Spleen (tissue), 11 donors: ENCODE results near the gene WDFY4. TPM values are rescaled to one million over a fixed set of nuclear protein-coding genes. Genes with fewer than 3 reads are reported as not detected.

Experiments
- DNase-seq: peaks from one replicate; pipeline ENCODE4 v3.0.0-alpha.2; 2020
- H3K27ac ChIP-seq, 8 donors: fragments of 200-600 bp; sonication (generic) in 7 of 8; 1 replicate in 4 of 8; 2 replicates in 4 of 8; pipeline versions ENCODE4 v1.5.0 to v1.8.0; 2016 to 2021; ENCODE audit warnings: inconsistent platforms in 4 of 8, mild to moderate bottlenecking in 4 of 8, moderate library complexity in 1 of 8
- H3K27me3 ChIP-seq, 7 donors: fragments of 200-600 bp; sonication (generic) in 6 of 7; replicated peaks in 1 of 7; 1 replicate in 4 of 7; 2 replicates in 3 of 7; pipeline versions ENCODE4 v1.5.0 to v1.8.0; 2016 to 2021; ENCODE audit warnings: inconsistent platforms in 3 of 7, mild to moderate bottlenecking in 1 of 7
- H3K36me3 ChIP-seq, 6 donors: fragments of 200-600 bp; sonication (generic) in 5 of 6; 1 replicate in 4 of 6; 2 replicates in 2 of 6; pipeline versions ENCODE4 v1.5.0 to v1.8.0; 2016 to 2021; ENCODE audit warnings: inconsistent platforms in 2 of 6
- H3K4me1 ChIP-seq, 6 donors: fragments of 200-600 bp; sonication (generic) in 5 of 6; 1 replicate in 3 of 6; 2 replicates in 3 of 6; pipeline versions ENCODE4 v1.5.0 to v1.8.0; 2016 to 2021; ENCODE audit warnings: inconsistent platforms in 3 of 6
- H3K4me3 ChIP-seq, 8 donors: fragments of 200-600 bp; sonication (generic) in 7 of 8; 1 replicate in 4 of 8; 2 replicates in 4 of 8; pipeline versions ENCODE4 v1.5.0 to v1.8.0; 2016 to 2021; ENCODE audit warnings: inconsistent platforms in 4 of 8, mild to moderate bottlenecking in 4 of 8, moderate library complexity in 2 of 8
- H3K9me3 ChIP-seq, 8 donors: fragments of 200-600 bp; sonication (generic) in 7 of 8; 1 replicate in 4 of 8; 2 replicates in 4 of 8; pipeline versions ENCODE4 v1.5.0 to v1.8.0; 2016 to 2021; ENCODE audit warnings: inconsistent platforms in 4 of 8
- CTCF ChIP-seq, 11 experiments: fragments of 200-600 bp in 7 of 11; fragments of 450-650 bp in 4 of 11; sonication (generic) in 4 of 11; IDR thresholded peaks in 8 of 11; conservative IDR thresholded peaks in 3 of 11; 1 replicate in 7 of 11; 2 replicates in 4 of 11; pipeline versions ENCODE4 v1.4.0 to v1.8.0; 2016 to 2021; ENCODE audit warnings: antibody characterized with exemption in 11 of 11, inconsistent platforms in 4 of 11, mild to moderate bottlenecking in 1 of 11
- POLR2A ChIP-seq, 3 donors: fragments of 450-650 bp; IDR thresholded peaks; one replicate each; pipeline ENCODE4 v1.5.1; 2017; ENCODE audit warnings: antibody characterized with exemption in 3 of 3, mild to moderate bottlenecking in 1 of 3
- POLR2AphosphoS5 ChIP-seq, 3 donors: sonication (generic); formaldehyde crosslinking; IDR thresholded peaks; one replicate each; pipeline ENCODE4 v1.5.1; 2017; ENCODE audit warnings: antibody characterized with exemption in 3 of 3
- WGBS, 5 donors: extraction: QIAGEN DNeasy Blood & Tissue Kit in 3 of 5; methylation state at CpG; one replicate each; pipeline versions ENCODE4 v1.1.5 to v1.1.7; 2013 to 2018; 5-methylcytosine and 5-hydroxymethylcytosine counted together
- intact Hi-C: fragments of 100-400 bp; cut with DNase I; formaldehyde crosslinking; loops from one replicate; pipeline ENCODE4 v1.15.0; 2023; ENCODE audit warnings: low total_unique reads
- polyA plus RNA-seq, 3 donors: library from polyadenylated mRNA; stranded (reverse); fragments of 200-250 nt; gene quantifications; one replicate each; pipeline ENCODE4 v1.2.1, GENCODE V29; 2013
- total RNA-seq, 7 donors: library from RNA; depleted of rRNA in 3 of 7; stranded (reverse); fragments of >200 nt in 3 of 7; fragmentation: NEBNext Ultra II Directional in 4 of 7; extraction: Animal tissue kit (Norgen Biotek cat#: 25700) in 4 of 7; gene quantifications; one replicate each; pipeline versions ENCODE4 v1.1.0 to v1.2.1, GENCODE V29; 2016 to 2021
- donor health status: healthy with polysubstance abuse.
- donor health status: DM: no; HTN: no; CAD: no; lungs with moderate emphysema.
- donor health status: DM: no; HTN: no; CAD: no.
- donor health status: Bipolar disorder and iron deficiency.
- donor health status: healthy.
- donor health status: DM: no; HTN: no; CAD: no.
- donor health status: DM: yes; HTN: yes; CAD: no.

Gene WDFY4
- total and polyA plus RNA-seq, 10 donors, result 31.7 to 120 (median 88.9) TPM

DNA sequence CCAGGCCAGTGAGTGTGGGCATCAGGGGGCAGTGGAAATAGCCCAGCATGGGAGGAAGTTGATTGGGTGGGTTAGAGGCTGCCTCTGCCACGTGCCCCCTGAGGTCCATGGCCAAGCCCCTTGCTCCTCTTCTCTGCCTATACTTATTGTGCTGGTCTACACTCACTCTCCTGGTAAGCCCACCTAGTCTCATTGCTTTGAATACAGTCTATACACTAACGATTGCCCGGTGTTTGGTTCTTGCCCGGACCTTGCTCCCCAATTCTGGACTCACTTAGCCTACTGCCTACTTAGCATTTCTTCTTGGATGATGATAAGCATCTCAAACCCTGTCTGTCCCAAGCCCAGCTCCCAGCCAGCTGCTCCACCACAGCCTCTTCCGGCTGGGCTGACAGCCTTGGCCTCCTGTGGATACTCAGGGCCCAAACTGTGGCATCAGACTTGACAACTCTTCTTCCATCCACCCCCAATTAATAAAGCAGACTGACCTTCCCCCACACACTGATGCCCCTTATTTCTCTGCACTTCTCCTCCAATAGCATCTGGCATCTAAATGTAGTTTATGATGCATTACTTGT lies 244.8 kb downstream of the WDFY4 start:
- H3K4me1 ChIP-seq, result no peaks in the 10 kb centered on the region
- no peaks in the 10 kb centered on the region for H3K9me3 ChIP-seq
- 72 to 82% (median 75%) methylated on average over 5 of the region's 5 CpGs for WGBS, 5 donors
- intact Hi-C loops, result no loop called here
- TF ChIP-seq CTCF (IDR thresholded peaks at IDR 0.05 in 8 of 11, conservative IDR thresholded peaks at IDR 0.05 in 3 of 11) (no peak), POLR2AphosphoS5 (IDR thresholded peaks at IDR 0.05) (no peak)
- H3K27ac ChIP-seq, result no peak overlapping the region
- H3K4me3 ChIP-seq, result no peak overlapping the region
- H3K27me3 ChIP-seq, result no peaks in the 10 kb centered on the region
- no peak for DNase-seq
- H3K36me3 ChIP-seq, result peaks cover 0 to 42% (median 0%) of the 10 kb centered on the region in 6 donors

DNA sequence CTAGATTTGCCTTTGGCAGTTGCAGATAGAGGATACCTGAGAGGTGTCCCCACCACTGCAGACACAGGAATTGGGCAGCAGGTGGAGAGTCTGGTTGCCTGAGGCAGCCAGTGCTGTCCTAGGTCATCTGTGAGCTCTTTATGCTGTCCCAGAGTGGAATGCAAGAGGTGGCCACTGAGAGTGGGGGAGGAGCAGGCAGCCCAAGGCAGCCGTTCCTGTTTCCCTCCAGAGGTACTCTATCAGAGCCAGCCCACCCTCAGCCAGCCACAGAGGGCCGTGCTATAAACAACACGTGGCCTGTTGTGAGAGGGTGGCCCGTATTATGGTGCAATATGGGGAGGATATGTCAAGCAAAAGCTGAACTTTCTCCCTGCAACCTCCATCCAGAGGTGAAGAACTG lies 246.5 kb downstream of the WDFY4 start:
- no peaks in the 10 kb centered on the region for H3K27me3 ChIP-seq
- intact Hi-C loops, result no loop called here
- H3K27ac ChIP-seq, result no peak overlapping the region
- peaks cover 0 to 42% (median 0%) of the 10 kb centered on the region in 6 donors for H3K36me3 ChIP-seq
- no peak overlapping the region for H3K4me3 ChIP-seq
- H3K9me3 ChIP-seq, result no peaks in the 10 kb centered on the region
- TF ChIP-seq CTCF (IDR thresholded peaks at IDR 0.05 in 8 of 11, conservative IDR thresholded peaks at IDR 0.05 in 3 of 11) (no peak), POLR2A (IDR thresholded peaks at IDR 0.05) (no peak), POLR2AphosphoS5 (IDR thresholded peaks at IDR 0.05) (no peak)
- DNase-seq, result no peak
- H3K4me1 ChIP-seq, result no peaks in the 10 kb centered on the region
- 30 to 62% (median 55%) methylated on average over 4 of the region's 4 CpGs for WGBS, 5 donors

DNA sequence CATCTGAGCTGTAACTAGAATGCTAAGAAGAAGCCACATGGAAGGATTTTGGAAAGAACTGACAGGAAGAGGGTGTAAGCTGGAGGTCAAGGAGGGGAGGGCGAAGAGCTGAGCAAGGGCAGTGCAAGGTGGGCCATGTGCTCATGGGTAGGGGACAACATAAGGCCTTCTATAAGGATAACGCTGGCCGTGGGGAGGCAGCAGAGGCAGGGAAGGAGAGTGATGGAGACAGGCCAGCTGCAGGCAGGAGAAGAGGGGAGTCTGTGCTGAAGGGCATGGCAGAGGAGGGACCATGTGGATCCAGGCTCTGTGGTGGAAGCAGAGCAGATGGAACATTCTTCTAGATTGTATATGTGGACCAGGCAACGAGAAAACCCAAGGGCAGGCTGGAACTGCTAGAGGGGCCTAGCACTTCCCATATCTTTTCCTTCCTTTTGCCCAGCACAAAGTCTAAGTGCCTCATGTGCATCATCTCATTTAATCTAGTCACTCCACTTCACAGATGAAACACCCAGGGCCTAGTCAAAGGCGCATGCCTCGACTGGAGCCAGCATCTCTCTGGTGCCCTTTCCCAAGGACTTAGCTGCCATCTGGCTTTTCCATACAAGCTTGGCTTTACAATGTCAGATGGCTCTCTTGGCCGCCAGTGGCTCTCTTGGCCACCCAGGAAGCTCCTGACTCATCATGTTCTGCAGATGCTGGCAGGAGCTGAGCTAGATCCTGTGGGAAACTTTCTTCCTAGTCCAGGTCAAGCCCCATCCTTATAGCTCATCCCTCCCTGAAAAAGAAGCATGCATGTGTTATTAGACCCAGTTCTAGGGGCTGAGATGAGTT lies 248.4 kb downstream of the WDFY4 start:
- Histone ChIP-seq H3K27me3 (no peaks in the 10 kb centered on the region), H3K27ac (no peak overlapping the region), H3K4me1 (no peaks in the 10 kb centered on the region), H3K4me3 (no peak overlapping the region), H3K36me3 (peaks cover 0 to 35% (median 0%) of the 10 kb centered on the region in 6 donors), H3K9me3 (no peaks in the 10 kb centered on the region)
- 84 to 93% (median 93%) methylated on average over 7 of the region's 7 CpGs for WGBS, 5 donors
- DNase-seq, result no peak
- intact Hi-C loops, result no loop called here
- TF ChIP-seq CTCF (IDR thresholded peaks at IDR 0.05 in 8 of 11, conservative IDR thresholded peaks at IDR 0.05 in 3 of 11), result no peak
- no peak for TF ChIP-seq POLR2AphosphoS5 (IDR thresholded peaks at IDR 0.05)
- TF ChIP-seq POLR2A (IDR thresholded peaks at IDR 0.05), result no peak
